NCI-H2227 (cell line): ENCODE measurements around the gene CYB5R4.

Experiments
- DNase-seq: peaks from one replicate; lab custom pipeline; 2025; ENCODE audit not compliant: unreplicated experiment; lab: John Stamatoyannopoulos, UW

CYB5R4 gene

DNA sequence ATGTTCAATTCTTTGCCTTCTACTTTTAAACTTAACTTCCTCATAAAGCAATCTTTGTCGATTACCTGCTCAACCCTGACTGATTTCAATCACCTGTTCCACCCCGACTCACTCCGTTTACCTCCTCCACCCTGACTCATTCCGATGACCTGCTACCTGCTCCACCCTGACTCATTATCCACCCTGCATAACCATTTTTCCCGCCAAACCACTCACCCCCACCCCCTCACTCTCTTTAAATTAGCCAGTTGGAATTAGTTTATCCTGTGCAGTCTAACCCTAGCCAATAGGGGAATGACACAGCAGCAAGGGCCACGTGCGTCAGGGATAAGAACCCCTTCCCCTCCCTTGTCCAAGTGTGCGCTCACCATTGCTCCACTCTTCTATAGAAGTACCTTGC lies 117.4 kb downstream of the CYB5R4 start:
- DNase-seq: no peak

- DNase-seq: no peak
Observed at GRCh38 chr6:83978324-83978734, 118.8 kb downstream of the CYB5R4 start.

DNA sequence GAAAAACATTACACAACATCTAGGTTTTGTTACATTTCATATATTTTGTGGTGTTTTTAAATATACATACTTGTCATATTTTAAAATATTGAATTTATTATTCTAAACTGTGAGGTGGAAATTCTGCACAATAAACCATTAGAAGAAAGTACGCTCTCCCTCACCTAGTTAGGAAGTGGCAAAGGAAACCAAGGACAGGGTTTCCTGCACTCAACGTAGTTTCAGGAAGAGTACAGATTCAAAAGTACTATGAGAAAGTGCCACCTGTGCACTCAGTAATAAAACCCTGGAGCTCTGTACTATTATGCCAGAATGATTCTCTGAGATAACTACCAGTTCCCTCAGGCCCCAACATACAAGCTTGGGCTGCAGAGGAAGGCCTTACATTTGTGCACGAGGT lies 119.5 kb downstream of the CYB5R4 start:
- no peak for DNase-seq

DNA sequence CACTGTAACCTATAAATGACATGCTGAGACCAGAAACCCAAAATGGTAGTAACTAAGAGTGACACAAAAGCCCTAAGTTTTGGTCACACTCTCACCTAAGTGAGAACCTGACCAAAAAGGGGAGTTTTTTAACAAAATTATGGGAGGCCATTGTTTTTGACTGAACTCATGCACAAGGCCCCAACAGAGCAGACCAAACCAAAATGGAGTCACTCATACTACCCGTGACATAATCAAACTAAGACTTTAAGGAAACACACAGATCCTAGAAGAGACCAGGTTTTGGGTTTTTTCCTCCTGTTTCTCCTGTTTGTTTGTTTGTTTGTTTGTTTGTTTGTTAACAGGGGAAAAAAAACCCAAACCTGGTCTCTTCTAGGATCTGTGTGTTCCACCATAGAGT lies 124.9 kb downstream of the CYB5R4 start:
- no peak for DNase-seq

DNA sequence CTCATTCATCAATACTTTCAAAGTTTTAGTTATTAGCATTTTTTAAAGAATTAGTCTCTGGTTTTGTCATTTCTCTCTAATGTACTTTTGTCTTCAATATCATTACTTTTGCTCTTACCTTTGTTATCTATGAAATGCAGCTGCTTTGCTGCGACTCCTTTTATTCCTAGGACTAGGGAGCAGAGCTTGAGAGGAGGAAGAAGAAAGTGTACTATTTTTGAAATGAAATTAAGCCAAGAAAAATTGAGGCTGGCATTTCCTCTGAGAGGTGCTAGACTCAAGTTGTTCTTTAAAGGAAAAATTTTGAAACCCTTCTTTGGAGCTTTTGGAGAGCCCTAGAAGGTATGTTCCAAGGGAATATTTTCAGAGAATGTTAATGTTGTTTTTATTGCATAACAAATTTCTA lies 125.8 kb downstream of the CYB5R4 start:
- no peak for DNase-seq

- no peak for DNase-seq
Observed at GRCh38 chr6:83985715-83986114, 126.2 kb downstream of the CYB5R4 start.

DNA sequence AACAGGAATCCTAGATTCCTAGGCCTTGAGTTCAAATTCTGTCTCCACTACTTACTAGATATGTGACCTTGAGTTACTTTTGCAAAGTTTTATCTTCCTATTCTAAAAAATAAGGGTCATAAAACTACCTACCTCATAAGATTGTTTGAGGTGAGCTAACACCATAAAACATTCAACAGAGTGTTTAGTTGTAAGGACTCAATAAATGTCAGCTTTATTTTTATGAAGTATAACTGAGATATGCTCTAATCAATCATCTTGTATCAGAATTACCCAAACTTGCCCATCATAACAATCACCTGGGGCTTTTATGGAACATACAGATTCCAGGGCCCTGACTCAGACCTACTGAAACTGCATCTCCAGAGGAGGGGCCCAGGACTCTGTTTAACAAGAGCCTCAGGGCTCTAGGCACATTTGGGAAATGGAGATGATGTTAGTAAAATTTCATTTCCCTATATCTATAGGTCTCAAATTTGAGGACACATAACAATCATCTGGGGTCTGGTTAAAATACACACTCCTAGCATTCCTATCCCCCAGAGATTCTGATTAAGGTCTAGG lies 138.6 kb downstream of the CYB5R4 start:
- DNase-seq: no peak

DNA sequence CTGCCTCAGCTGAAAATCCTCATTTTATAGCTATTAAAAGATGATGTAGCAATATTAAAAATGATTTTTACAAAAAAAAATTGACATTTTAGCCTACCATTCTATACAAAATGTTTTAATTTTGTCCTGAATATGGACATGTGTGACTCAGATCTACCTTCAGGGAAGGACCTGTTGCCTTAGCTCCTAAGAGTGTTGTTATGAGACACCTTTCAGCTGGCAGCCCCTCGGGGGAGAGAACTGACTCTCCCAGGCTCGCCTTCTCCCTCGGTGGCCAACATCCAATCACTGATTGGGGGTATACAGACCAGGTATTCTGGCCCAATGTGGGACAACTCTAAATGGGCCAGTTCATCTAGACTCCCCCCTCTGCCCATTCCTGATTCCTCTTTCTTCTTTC lies 141.6 kb downstream of the CYB5R4 start:
- no peak for DNase-seq

DNA sequence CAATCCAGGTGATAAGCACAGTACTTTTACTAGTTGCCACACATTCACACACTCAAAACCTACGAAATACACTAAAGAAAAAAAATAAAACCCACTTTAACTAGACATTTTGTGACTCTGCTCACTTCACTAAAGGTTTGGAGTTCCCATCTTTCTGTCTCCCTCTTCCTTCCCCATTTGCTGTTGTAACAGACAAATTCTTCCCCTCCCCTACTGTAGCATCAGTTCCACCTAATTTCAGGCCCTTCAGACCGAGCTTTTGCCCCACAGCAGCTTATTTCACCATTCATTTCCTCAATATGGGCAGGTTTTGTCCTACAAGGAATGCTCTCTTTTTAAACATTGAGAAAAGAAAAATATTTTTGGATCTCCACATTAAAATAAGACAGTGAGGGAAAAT lies 142.7 kb downstream of the CYB5R4 start:
- DNase-seq: no peak

GRCh38 chr6:84003131-84003530 lies 143.6 kb downstream of the CYB5R4 start:
- peak; percentile 53 for DNase-seq

- DNase-seq: peak; percentile 26
Observed at GRCh38 chr6:84003654-84004053, 144.2 kb downstream of the CYB5R4 start.

GRCh38 chr6:84007871-84008270 lies 148.4 kb downstream of the CYB5R4 start:
- DNase-seq: no peak

DNA sequence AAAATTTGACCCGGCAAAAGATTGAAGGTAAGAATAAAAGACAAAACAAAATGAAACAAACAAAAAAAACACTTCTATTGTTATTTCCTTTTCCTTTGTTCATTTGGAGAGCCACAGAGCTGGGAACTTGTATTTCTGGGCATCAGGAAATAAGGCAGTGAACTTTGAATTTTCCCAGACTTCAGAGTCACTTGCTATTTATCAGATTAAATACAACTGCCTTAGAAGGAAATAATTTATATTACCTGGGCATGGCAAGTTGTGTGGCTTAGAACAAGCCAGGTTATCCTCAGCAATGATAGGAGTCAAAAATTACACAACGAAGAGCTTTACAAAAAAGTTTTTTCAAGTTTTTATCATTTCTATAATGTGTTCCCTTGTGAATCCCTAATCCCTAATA lies 153.9 kb downstream of the CYB5R4 start:
- DNase-seq: no peak

- no peak for DNase-seq
Observed at GRCh38 chr6:84013931-84014330, 154.4 kb downstream of the CYB5R4 start.

GRCh38 chr6:84016029-84016428 lies 156.5 kb downstream of the CYB5R4 start:
- peak; percentile 31 for DNase-seq
